HCT116 (cell line): ENCODE data around the gene TFIP11.

Source experiments
- FOSL1 ChIP-seq: IDR thresholded peaks from 2 replicates; pipeline ENCODE4 v1.6.1; 2012; ENCODE audit warnings: low read depth
- RAD21 ChIP-seq: IDR thresholded peaks from 2 replicates; pipeline ENCODE4 v1.6.1; 2012; ENCODE audit warnings: low read depth, mild to moderate bottlenecking
- ZNF274 ChIP-seq: fragments of 200-500 bp; sonication (Bioruptor generic); IDR thresholded peaks from 2 replicates; pipeline ENCODE4 v1.6.1; 2014; ENCODE audit warnings: mild to moderate bottlenecking, low read depth, low read length, inconsistent platforms
- TF ChIP-seq, protein P1 (sequence below), 3 experiments: fragments of 200-600 bp in 1 of 3; sonication (generic) in 1 of 3; IDR thresholded peaks in 2 of 3; conservative IDR thresholded peaks in 1 of 3; 2 replicates each; pipeline ENCODE4 v1.5.1; 2012 to 2017; ENCODE audit warnings: low read depth in 2 of 3, low read length in 2 of 3, antibody characterized with exemption in 1 of 3, borderline replicate concordance in 1 of 3, control low read depth in 1 of 3, mild to moderate bottlenecking in 1 of 3, mixed read lengths in 1 of 3, mixed run types in 1 of 3, moderate library complexity in 1 of 3; ENCODE audit not compliant: insufficient read depth in 1 of 3

DNA sequence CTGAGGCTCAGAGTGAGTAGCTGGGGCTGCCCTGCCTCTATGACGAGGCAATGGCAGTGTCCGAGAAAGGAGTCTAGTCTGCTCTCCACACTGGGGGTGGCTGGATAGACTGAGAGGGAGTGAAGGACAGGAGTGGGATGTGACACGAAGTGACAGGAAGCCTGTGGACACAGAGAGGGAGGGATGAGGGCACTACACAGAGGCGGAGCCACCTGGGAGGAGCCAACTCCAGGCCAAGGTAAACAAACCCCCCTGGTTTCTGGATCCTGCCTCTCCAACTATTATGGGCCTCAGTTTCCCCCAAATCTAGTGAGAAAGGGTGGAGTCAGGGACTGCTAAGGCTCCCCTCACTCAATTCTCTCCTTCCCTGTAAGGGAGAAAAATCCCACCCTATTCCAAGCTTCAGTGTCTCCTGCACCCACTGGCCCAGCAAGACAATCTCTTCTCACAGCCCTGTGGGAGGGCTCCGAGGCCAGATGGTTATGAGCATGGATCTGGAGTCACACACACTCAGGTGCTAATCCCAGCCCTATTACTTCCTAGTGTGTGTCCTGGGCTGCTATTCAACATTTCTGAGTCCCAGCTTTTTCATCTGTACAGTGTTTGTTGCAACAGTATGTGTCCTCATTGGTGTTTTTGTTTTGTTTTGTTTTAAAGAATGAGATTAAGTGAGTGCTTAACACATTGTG lies 58.3 kb downstream of the TFIP11 start:
- TF ChIP-seq, protein P1, sequence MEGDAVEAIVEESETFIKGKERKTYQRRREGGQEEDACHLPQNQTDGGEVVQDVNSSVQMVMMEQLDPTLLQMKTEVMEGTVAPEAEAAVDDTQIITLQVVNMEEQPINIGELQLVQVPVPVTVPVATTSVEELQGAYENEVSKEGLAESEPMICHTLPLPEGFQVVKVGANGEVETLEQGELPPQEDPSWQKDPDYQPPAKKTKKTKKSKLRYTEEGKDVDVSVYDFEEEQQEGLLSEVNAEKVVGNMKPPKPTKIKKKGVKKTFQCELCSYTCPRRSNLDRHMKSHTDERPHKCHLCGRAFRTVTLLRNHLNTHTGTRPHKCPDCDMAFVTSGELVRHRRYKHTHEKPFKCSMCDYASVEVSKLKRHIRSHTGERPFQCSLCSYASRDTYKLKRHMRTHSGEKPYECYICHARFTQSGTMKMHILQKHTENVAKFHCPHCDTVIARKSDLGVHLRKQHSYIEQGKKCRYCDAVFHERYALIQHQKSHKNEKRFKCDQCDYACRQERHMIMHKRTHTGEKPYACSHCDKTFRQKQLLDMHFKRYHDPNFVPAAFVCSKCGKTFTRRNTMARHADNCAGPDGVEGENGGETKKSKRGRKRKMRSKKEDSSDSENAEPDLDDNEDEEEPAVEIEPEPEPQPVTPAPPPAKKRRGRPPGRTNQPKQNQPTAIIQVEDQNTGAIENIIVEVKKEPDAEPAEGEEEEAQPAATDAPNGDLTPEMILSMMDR (IDR thresholded peaks at IDR 0.05 in 2 of 3, conservative IDR thresholded peaks at IDR 0.05 in 1 of 3; ENCODE audit: borderline replicate concordance in 1 of 3, insufficient read depth in 1 of 3, low read depth in 2 of 3, low read length in 2 of 3), result no peak
- TF ChIP-seq ZNF274, result no peak
- TF ChIP-seq FOSL1, result no peak
- TF ChIP-seq RAD21, result no peak
